ENCODE data around the gene MAML3. TPM values are rescaled to one million over a fixed set of nuclear protein-coding genes. Genes with fewer than 3 reads are reported as not detected.

MAML3 gene
- total RNA-seq, 1 experiment from 2014 or later: 0.89 TPM

DNA sequence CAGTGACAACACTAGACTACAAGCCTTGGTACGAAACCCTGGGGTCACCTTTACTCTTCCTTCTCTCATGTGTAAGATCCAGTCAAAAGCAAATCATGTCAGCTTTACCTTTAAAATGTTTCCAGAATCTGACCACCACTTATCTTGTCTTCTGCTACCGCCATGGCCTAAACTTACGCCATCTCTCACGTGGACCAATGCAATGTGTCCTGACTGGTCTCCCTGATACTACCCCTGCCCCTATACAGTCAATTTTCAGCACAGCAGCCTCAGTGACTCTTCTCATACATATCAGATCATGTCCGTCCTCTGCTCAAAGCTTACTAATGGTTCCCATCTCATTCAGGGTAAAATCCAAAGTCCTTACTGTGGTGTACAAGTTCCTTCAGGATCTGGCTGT lies 15.0 kb upstream of the MAML3 start:
- Mint-ChIP-seq H3K27ac (ENCODE audit: low read depth, unreplicated experiment) (no peak overlapping the region), H3K36me3 (ENCODE audit: insufficient read depth, unreplicated experiment) (no peaks in the 10 kb centered on the region), H3K4me1 (ENCODE audit: insufficient read depth, unreplicated experiment) (no peaks in the 10 kb centered on the region), H3K27me3 (ENCODE audit: insufficient read depth, unreplicated experiment) (no peaks in the 10 kb centered on the region), H3K9me3 (ENCODE audit: unreplicated experiment) (no peaks in the 10 kb centered on the region), H3K4me3 (ENCODE audit: unreplicated experiment) (no peak overlapping the region)
- no peak for DNase-seq (ENCODE audit: unreplicated experiment)
- no peak for TF ChIP-seq CTCF (IDR thresholded peaks at IDR 0.05; ENCODE audit: unreplicated experiment)
- intact Hi-C loops (cut with micrococcal nuclease): no loop called here
- ChIA-PET POLR2A (interaction anchor here (0.9 kb wide), 1 partner anchor 11 kb away, joined by 4 read pairs; no protein-coding TSS in a partner anchor), CTCF (interaction anchor here (1.1 kb wide), 1 partner anchor 16 kb away, joined by 3 read pairs; no protein-coding TSS in a partner anchor)
- BruUV-seq (replicated peaks): no TSS peak

- no TSS peak for BruUV-seq (replicated peaks)
- Mint-ChIP-seq H3K27ac (ENCODE audit: low read depth, unreplicated experiment) (no peak overlapping the region), H3K9me3 (ENCODE audit: unreplicated experiment) (no peaks in the 10 kb centered on the region), H3K27me3 (ENCODE audit: insufficient read depth, unreplicated experiment) (no peaks in the 10 kb centered on the region), H3K4me3 (ENCODE audit: unreplicated experiment) (no peak overlapping the region), H3K4me1 (ENCODE audit: insufficient read depth, unreplicated experiment) (peaks cover 2% of the 10 kb centered on the region), H3K36me3 (ENCODE audit: insufficient read depth, unreplicated experiment) (no peaks in the 10 kb centered on the region)
- intact Hi-C loops (cut with micrococcal nuclease): no loop called here
- ChIA-PET POLR2A (interaction anchor here (0.9 kb wide), 1 partner anchor 11 kb away, joined by 4 read pairs; no protein-coding TSS in a partner anchor), CTCF (interaction anchor here (1.1 kb wide), 1 partner anchor 16 kb away, joined by 3 read pairs; no protein-coding TSS in a partner anchor)
- DNase-seq (ENCODE audit: unreplicated experiment): no peak
- no peak for TF ChIP-seq CTCF (IDR thresholded peaks at IDR 0.05; ENCODE audit: unreplicated experiment)
These were observed 14.5 kb upstream of the MAML3 start for GRCh38 chr4:140168474-140168873.

GRCh38 chr4:140163029-140163810 lies 9.2 kb upstream of the MAML3 start:
- H3K27ac Mint-ChIP-seq (ENCODE audit: low read depth, unreplicated experiment): peak overlapping the region; percentile 32
- POLR2A ChIA-PET: interaction anchor here (0.6 to 2.2 kb wide), 9 partner anchors 9 to 497 kb away, joined by 3 to 14 read pairs (median 4); partner anchors contain the start of genes MAML3 and MGST2
- DNase-seq (ENCODE audit: unreplicated experiment): peak; percentile 64
- CTCF ChIA-PET: interaction anchor here (0.5 to 1.6 kb wide), 11 partner anchors 13 to 505 kb away, joined by 3 to 6 read pairs (median 4); no protein-coding TSS in a partner anchor
- H3K9me3 Mint-ChIP-seq (ENCODE audit: unreplicated experiment): no peaks in the 10 kb centered on the region
- peak overlapping the region; percentile 60 for H3K4me3 Mint-ChIP-seq (ENCODE audit: unreplicated experiment)
- intact Hi-C loops (cut with micrococcal nuclease): no loop called here
- H3K36me3 Mint-ChIP-seq (ENCODE audit: insufficient read depth, unreplicated experiment): no peaks in the 10 kb centered on the region
- BruUV-seq (replicated peaks): no TSS peak
- TF ChIP-seq CTCF (IDR thresholded peaks at IDR 0.05; ENCODE audit: unreplicated experiment): no peak
- H3K27me3 Mint-ChIP-seq (ENCODE audit: insufficient read depth, unreplicated experiment): no peaks in the 10 kb centered on the region
- H3K4me1 Mint-ChIP-seq (ENCODE audit: insufficient read depth, unreplicated experiment): peaks cover 15% of the 10 kb centered on the region

DNA sequence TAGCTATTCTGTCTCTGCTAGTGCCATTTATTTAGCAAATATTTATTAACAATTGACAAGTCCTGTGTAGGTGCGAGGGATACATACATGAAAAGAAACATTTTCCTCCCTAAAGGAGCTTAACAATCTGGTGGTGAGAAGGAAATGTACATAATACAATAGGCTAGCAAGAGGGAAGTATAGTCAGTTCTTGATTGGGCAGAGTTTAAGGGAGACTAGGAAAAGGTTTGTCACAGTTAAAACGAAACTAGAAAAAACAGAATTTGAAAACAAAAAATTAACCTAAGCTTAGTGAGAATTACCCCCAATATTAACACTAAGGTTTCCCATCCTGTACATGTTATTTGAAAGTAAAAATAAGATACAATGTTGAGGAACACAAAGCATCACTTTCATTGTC lies 8.6 kb upstream of the MAML3 start:
- no peaks in the 10 kb centered on the region for H3K27me3 Mint-ChIP-seq (ENCODE audit: insufficient read depth, unreplicated experiment)
- no peak for TF ChIP-seq CTCF (IDR thresholded peaks at IDR 0.05; ENCODE audit: unreplicated experiment)
- CTCF ChIA-PET: interaction anchor here (0.6 to 1.6 kb wide), 9 partner anchors 10 to 505 kb away, joined by 3 to 6 read pairs (median 4); no protein-coding TSS in a partner anchor
- no peaks in the 10 kb centered on the region for H3K9me3 Mint-ChIP-seq (ENCODE audit: unreplicated experiment)
- H3K27ac Mint-ChIP-seq (ENCODE audit: low read depth, unreplicated experiment): peak overlapping the region; percentile 32
- DNase-seq (ENCODE audit: unreplicated experiment): no peak
- BruUV-seq (replicated peaks): no TSS peak
- H3K4me3 Mint-ChIP-seq (ENCODE audit: unreplicated experiment): peak overlapping the region; percentile 60
- intact Hi-C loops (cut with micrococcal nuclease): no loop called here
- no peaks in the 10 kb centered on the region for H3K36me3 Mint-ChIP-seq (ENCODE audit: insufficient read depth, unreplicated experiment)
- H3K4me1 Mint-ChIP-seq (ENCODE audit: insufficient read depth, unreplicated experiment): peaks cover 15% of the 10 kb centered on the region
- POLR2A ChIA-PET: interaction anchor here (0.6 to 1.8 kb wide), 7 partner anchors 9 to 497 kb away, joined by 3 to 14 read pairs (median 4); partner anchors contain the start of genes MAML3 and MGST2
